ENCODE results near the gene PPP1R12B.
"Not testable (repeated sequence)": the region's sequence is repeated elsewhere in the genome, so short reads cannot be mapped to it uniquely, and the experiment has no call there.

DNA sequence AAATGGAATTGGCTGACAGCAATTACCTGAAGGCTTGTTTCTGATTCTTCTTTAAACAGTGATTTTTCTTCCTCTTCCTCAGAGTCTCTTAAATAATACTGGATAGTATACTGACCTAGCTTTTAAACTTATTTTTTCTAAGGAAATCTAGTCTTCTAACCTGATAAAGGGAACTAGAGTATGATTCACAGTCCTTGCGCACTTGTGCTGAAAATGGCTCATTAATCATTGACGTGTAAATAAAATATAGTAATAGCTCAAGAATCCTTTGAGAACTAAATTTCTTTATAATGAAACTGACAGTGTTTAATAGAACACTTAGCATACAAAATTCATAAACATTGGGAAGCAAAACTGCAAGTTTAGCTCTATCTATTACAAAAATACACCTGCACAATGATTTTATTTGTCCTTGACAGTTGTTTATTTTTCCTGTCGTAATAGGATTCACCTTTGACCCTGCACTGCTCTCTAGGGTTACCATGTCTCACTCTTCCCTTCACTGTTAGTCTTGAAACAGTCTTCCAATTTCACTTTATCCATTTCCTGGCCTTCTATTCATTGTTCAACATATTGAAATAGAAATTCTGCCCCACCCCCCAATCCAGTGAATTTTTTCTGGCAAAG lies 117.3 kb downstream of the PPP1R12B start:
- TF ChIP-seq EZH2 (IDR thresholded peaks at IDR 0.05; ENCODE audit: low read length, missing control alignments): not testable (repeated sequence)
- TF ChIP-seq, protein P1, sequence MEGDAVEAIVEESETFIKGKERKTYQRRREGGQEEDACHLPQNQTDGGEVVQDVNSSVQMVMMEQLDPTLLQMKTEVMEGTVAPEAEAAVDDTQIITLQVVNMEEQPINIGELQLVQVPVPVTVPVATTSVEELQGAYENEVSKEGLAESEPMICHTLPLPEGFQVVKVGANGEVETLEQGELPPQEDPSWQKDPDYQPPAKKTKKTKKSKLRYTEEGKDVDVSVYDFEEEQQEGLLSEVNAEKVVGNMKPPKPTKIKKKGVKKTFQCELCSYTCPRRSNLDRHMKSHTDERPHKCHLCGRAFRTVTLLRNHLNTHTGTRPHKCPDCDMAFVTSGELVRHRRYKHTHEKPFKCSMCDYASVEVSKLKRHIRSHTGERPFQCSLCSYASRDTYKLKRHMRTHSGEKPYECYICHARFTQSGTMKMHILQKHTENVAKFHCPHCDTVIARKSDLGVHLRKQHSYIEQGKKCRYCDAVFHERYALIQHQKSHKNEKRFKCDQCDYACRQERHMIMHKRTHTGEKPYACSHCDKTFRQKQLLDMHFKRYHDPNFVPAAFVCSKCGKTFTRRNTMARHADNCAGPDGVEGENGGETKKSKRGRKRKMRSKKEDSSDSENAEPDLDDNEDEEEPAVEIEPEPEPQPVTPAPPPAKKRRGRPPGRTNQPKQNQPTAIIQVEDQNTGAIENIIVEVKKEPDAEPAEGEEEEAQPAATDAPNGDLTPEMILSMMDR (conservative IDR thresholded peaks at IDR 0.05 in 1 of 2, IDR thresholded peaks at IDR 0.05 in 1 of 2; ENCODE audit: low read depth in 1 of 2, low read length in 2 of 2): not testable (repeated sequence)
